Body of pancreas (tissue), 4 donors: Measurements from ENCODE around the gene VTA1.

Source experiments
- POLR2A ChIP-seq, 3 donors: fragments of 450-650 bp; IDR thresholded peaks; one replicate each; pipeline ENCODE4 v1.6.1; 2016; ENCODE audit warnings: antibody characterized with exemption in 3 of 3, mild to moderate bottlenecking in 2 of 3
- TF ChIP-seq, protein P1 (sequence below), 7 experiments: fragments of 450-650 bp in 4 of 7; fragments of 200-600 bp in 3 of 7; sonication (generic) in 3 of 7; IDR thresholded peaks; one replicate each; pipeline ENCODE4 v1.5.1; 2016 to 2019; ENCODE audit warnings: antibody characterized with exemption in 7 of 7

- TF ChIP-seq, protein P1, sequence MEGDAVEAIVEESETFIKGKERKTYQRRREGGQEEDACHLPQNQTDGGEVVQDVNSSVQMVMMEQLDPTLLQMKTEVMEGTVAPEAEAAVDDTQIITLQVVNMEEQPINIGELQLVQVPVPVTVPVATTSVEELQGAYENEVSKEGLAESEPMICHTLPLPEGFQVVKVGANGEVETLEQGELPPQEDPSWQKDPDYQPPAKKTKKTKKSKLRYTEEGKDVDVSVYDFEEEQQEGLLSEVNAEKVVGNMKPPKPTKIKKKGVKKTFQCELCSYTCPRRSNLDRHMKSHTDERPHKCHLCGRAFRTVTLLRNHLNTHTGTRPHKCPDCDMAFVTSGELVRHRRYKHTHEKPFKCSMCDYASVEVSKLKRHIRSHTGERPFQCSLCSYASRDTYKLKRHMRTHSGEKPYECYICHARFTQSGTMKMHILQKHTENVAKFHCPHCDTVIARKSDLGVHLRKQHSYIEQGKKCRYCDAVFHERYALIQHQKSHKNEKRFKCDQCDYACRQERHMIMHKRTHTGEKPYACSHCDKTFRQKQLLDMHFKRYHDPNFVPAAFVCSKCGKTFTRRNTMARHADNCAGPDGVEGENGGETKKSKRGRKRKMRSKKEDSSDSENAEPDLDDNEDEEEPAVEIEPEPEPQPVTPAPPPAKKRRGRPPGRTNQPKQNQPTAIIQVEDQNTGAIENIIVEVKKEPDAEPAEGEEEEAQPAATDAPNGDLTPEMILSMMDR (IDR thresholded peaks at IDR 0.05) = no peak
- TF ChIP-seq POLR2A (IDR thresholded peaks at IDR 0.05) = no peak
Measured at GRCh38 chr6:142254513-142254912, 107.5 kb downstream of the VTA1 start.
